SK-N-SH treated with all-trans-retinoic acid at 6 μM for 48 hours (cell line): Measurements from ENCODE around the gene DMD.

ENCODE experiments used
- ATAC-seq: fragments of 200-7000 bp; cut with Tn5 transposase; 3 replicates; pipeline ENCODE4 v1.9.1; 2020; ENCODE audit warnings: mild to moderate bottlenecking, moderate library complexity
- ARNTL ChIP-seq: fragments of 450-650 bp; formaldehyde crosslinking; IDR thresholded peaks from 2 replicates; pipeline ENCODE4 v1.5.0; 2020; ENCODE audit warnings: low read depth, mild to moderate bottlenecking, moderate library complexity, borderline replicate concordance
- CSDC2 ChIP-seq: fragments of 250-450 bp; sonication (Bioruptor Pico); IDR thresholded peaks from 2 replicates; pipeline ENCODE4 v1.5.0; 2020; ENCODE audit warnings: mild to moderate bottlenecking, moderate library complexity
- ESRRG ChIP-seq: fragments of 250-450 bp; sonication (Bioruptor Pico); IDR thresholded peaks from 2 replicates; pipeline ENCODE4 v1.6.1; 2021; ENCODE audit warnings: mild to moderate bottlenecking
- GLIS3 ChIP-seq: fragments of 250-450 bp; sonication (Bioruptor Pico); IDR thresholded peaks from 2 replicates; pipeline ENCODE4 v1.5.0; 2020; ENCODE audit warnings: mild to moderate bottlenecking, moderate library complexity
- ISL1 ChIP-seq: fragments of 250-450 bp; sonication (Bioruptor Pico); IDR thresholded peaks from 2 replicates; pipeline ENCODE4 v2.1.2; 2022; ENCODE audit warnings: mild to moderate bottlenecking, moderate library complexity
- OSR1 ChIP-seq: fragments of 250-450 bp; sonication (Bioruptor Pico); IDR thresholded peaks from 2 replicates; pipeline ENCODE4 v1.8.0; 2022; ENCODE audit warnings: moderate library complexity, mild to moderate bottlenecking, inconsistent platforms
- PPARA ChIP-seq: fragments of 250-450 bp; sonication (Bioruptor Pico); IDR thresholded peaks from 2 replicates; pipeline ENCODE4 v1.5.0; 2020; ENCODE audit warnings: mild to moderate bottlenecking, borderline replicate concordance
- RARB ChIP-seq: fragments of 250-450 bp; sonication (Bioruptor Pico); IDR thresholded peaks from 2 replicates; pipeline ENCODE4 v1.8.0; 2021; ENCODE audit warnings: mild to moderate bottlenecking, moderate library complexity
- SNAI2 ChIP-seq: fragments of 250-450 bp; sonication (Bioruptor Pico); IDR thresholded peaks from 2 replicates; pipeline ENCODE4 v1.5.0; 2020; ENCODE audit warnings: mild to moderate bottlenecking, moderate library complexity
- TCF4 ChIP-seq: fragments of 250-450 bp; sonication (Bioruptor Pico); IDR thresholded peaks from 2 replicates; pipeline ENCODE4 v1.8.0; 2021; ENCODE audit warnings: mild to moderate bottlenecking, moderate library complexity, borderline replicate concordance
- TOX ChIP-seq: fragments of 250-450 bp; sonication (Bioruptor Pico); IDR thresholded peaks from 2 replicates; pipeline ENCODE4 v1.8.0; 2021; ENCODE audit warnings: mild to moderate bottlenecking, moderate library complexity, borderline replicate concordance
- ZC3H10 ChIP-seq: fragments of 250-450 bp; sonication (Bioruptor Pico); IDR thresholded peaks from 2 replicates; pipeline ENCODE4 v1.5.1; 2021; ENCODE audit warnings: mild to moderate bottlenecking, moderate library complexity
- ZFP3 ChIP-seq: fragments of 250-450 bp; sonication (Bioruptor Pico); IDR thresholded peaks from 2 replicates; pipeline ENCODE4 v1.5.0; 2020; ENCODE audit warnings: mild to moderate bottlenecking, moderate library complexity
- ZFP30 ChIP-seq: fragments of 450-650 bp; formaldehyde crosslinking; IDR thresholded peaks from 2 replicates; pipeline ENCODE4 v1.5.0; 2022; ENCODE audit warnings: mild to moderate bottlenecking, moderate library complexity
- ZNF565 ChIP-seq: fragments of 450-650 bp; formaldehyde crosslinking; conservative IDR thresholded peaks from 2 replicates; pipeline ENCODE4 v1.5.0; 2020; ENCODE audit warnings: low read depth, mild to moderate bottlenecking, moderate library complexity
- ZNF70 ChIP-seq: fragments of 450-650 bp; formaldehyde crosslinking; IDR thresholded peaks from 2 replicates; pipeline ENCODE4 v1.5.0; 2020; ENCODE audit warnings: mild to moderate bottlenecking, moderate library complexity
- ZNF8 ChIP-seq: fragments of 450-650 bp; formaldehyde crosslinking; IDR thresholded peaks from 2 replicates; pipeline ENCODE4 v1.5.0; 2020; ENCODE audit warnings: mild to moderate bottlenecking, moderate library complexity
- TF ChIP-seq, protein P1 (sequence below): fragments of 250-450 bp; sonication (Bioruptor Pico); IDR thresholded peaks from 2 replicates; pipeline ENCODE4 v1.8.0; 2021; ENCODE audit warnings: low read depth, mild to moderate bottlenecking, moderate library complexity, borderline replicate concordance
- TF ChIP-seq, protein P2 (sequence below): fragments of 250-450 bp; sonication (Bioruptor Pico); IDR thresholded peaks from 2 replicates; pipeline ENCODE4 v1.5.1; 2020; ENCODE audit warnings: low read depth, mild to moderate bottlenecking, moderate library complexity
- TF ChIP-seq, protein P3 (sequence below): fragments of 250-450 bp; sonication (Bioruptor Pico); IDR thresholded peaks from 2 replicates; pipeline ENCODE4 v1.8.0; 2020; ENCODE audit warnings: mild to moderate bottlenecking, moderate library complexity, borderline replicate concordance
- TF ChIP-seq, protein P4 (sequence below): fragments of 250-450 bp; sonication (Bioruptor Pico); IDR thresholded peaks from 2 replicates; pipeline ENCODE4 v1.5.1; 2021; ENCODE audit warnings: mild to moderate bottlenecking, moderate library complexity

The DMD gene

DNA sequence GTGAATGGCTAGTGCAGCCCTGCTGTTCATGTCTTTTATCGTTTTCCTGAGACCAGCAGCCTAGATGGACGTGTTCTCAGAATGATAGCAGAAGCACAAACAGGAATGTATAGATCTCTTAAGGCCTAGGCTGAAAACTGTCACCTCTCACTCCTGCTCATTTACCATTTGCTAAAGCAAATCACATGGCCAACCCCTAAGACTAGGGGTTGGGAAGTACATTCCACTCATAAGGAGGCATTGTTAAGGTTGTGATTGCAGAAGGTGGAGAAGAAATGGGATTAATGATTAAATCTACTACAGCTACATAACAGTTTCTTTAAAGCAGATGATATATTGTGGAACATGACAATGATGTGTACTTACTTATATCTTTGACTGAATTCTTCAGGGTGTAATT lies 1602.7 kb downstream of the DMD start:
- TF ChIP-seq ZNF70 (CRISPR knock-in tag) (no peak), ESRRG (no peak), ZFP3 (CRISPR knock-in tag) (no peak), CSDC2 (CRISPR knock-in tag) (no peak), OSR1 (CRISPR knock-in tag) (no peak), ISL1 (no peak), ARNTL (CRISPR knock-in tag) (no peak), ZC3H10 (no peak), TCF4 (CRISPR knock-in tag) (no peak), GLIS3 (CRISPR knock-in tag) (no peak), SNAI2 (CRISPR knock-in tag) (no peak), ZFP30 (no peak), PPARA (no peak), TOX (CRISPR knock-in tag) (no peak), ZNF8 (no peak)
- TF ChIP-seq, protein P1, sequence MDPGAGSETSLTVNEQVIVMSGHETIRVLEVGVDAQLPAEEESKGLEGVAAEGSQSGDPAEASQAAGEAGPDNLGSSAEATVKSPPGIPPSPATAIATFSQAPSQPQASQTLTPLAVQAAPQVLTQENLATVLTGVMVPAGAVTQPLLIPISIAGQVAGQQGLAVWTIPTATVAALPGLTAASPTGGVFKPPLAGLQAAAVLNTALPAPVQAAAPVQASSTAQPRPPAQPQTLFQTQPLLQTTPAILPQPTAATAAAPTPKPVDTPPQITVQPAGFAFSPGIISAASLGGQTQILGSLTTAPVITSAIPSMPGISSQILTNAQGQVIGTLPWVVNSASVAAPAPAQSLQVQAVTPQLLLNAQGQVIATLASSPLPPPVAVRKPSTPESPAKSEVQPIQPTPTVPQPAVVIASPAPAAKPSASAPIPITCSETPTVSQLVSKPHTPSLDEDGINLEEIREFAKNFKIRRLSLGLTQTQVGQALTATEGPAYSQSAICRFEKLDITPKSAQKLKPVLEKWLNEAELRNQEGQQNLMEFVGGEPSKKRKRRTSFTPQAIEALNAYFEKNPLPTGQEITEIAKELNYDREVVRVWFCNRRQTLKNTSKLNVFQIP (CRISPR knock-in tag): no peak
- TF ChIP-seq, protein P2, sequence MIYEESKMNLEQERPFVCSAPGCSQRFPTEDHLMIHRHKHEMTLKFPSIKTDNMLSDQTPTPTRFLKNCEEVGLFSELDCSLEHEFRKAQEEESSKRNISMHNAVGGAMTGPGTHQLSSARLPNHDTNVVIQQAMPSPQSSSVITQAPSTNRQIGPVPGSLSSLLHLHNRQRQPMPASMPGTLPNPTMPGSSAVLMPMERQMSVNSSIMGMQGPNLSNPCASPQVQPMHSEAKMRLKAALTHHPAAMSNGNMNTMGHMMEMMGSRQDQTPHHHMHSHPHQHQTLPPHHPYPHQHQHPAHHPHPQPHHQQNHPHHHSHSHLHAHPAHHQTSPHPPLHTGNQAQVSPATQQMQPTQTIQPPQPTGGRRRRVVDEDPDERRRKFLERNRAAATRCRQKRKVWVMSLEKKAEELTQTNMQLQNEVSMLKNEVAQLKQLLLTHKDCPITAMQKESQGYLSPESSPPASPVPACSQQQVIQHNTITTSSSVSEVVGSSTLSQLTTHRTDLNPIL (CRISPR knock-in tag): no peak
- peak; percentile 18; the same call in 2 of the 3 replicates for ATAC-seq

DNA sequence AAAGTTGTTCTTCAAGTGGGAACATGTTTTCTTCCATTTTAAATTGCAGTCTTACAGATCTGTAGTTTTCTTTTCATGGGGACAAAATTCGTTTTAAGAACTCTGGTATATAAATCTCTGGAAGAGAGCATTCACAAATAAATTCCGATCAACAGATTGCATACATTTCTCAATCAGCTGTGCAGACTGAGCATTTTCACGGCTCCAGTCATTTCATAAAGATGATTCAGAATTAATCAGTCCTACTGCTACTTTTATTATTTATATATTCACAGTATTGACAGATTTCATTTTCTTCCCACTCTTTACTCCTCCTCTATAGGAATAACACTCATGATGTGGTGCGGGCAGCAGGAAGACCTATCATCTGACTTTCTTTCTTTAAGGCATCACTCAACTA lies 1604.6 kb downstream of the DMD start:
- TF ChIP-seq ZNF565: no peak
- TF ChIP-seq ZNF8: no peak
- TF ChIP-seq OSR1 (CRISPR knock-in tag): no peak
- TF ChIP-seq ARNTL (CRISPR knock-in tag): no peak
- TF ChIP-seq PPARA: no peak
- no peak for TF ChIP-seq ZFP3 (CRISPR knock-in tag)
- no peak for ATAC-seq

DNA sequence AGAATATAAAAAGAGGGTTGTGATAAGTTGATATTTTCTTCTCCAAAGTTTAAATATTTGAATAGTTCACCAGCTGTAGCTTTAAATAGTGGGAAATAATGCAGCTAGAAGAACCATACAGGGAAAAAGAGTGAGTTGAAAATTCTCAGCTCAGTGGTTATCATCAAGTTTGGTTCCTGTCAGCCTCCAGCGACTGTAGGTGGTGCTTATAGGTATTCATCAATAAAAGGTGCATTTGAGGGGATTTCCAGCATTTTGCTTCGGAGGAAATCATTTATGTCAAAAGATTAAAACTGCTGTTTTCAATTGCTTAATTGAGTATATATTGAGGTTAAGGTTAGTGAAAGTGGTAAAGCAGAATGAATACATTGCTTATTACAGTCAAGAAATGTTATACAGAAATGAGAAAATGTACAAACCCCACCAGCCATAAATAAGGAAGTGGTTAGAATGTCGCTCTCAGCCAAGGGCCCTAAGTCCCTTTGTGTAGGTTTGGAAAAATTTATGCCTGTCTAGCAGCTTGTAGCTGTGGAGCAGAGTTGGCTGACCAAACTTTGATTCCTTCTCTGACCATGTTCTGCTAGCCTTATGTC lies 1606.6 kb downstream of the DMD start:
- ATAC-seq: no peak
- no peak for TF ChIP-seq RARB (CRISPR knock-in tag)
- no peak for TF ChIP-seq CSDC2 (CRISPR knock-in tag)
- no peak for TF ChIP-seq GLIS3 (CRISPR knock-in tag)
- TF ChIP-seq ISL1: no peak
- no peak for TF ChIP-seq PPARA
- TF ChIP-seq TOX (CRISPR knock-in tag): no peak
- TF ChIP-seq, protein P3, sequence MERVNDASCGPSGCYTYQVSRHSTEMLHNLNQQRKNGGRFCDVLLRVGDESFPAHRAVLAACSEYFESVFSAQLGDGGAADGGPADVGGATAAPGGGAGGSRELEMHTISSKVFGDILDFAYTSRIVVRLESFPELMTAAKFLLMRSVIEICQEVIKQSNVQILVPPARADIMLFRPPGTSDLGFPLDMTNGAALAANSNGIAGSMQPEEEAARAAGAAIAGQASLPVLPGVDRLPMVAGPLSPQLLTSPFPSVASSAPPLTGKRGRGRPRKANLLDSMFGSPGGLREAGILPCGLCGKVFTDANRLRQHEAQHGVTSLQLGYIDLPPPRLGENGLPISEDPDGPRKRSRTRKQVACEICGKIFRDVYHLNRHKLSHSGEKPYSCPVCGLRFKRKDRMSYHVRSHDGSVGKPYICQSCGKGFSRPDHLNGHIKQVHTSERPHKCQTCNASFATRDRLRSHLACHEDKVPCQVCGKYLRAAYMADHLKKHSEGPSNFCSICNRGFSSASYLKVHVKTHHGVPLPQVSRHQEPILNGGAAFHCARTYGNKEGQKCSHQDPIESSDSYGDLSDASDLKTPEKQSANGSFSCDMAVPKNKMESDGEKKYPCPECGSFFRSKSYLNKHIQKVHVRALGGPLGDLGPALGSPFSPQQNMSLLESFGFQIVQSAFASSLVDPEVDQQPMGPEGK (CRISPR knock-in tag): no peak
- TF ChIP-seq, protein P4, sequence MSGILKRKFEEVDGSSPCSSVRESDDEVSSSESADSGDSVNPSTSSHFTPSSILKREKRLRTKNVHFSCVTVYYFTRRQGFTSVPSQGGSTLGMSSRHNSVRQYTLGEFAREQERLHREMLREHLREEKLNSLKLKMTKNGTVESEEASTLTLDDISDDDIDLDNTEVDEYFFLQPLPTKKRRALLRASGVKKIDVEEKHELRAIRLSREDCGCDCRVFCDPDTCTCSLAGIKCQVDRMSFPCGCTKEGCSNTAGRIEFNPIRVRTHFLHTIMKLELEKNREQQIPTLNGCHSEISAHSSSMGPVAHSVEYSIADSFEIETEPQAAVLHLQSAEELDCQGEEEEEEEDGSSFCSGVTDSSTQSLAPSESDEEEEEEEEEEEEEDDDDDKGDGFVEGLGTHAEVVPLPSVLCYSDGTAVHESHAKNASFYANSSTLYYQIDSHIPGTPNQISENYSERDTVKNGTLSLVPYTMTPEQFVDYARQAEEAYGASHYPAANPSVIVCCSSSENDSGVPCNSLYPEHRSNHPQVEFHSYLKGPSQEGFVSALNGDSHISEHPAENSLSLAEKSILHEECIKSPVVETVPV: no peak

DNA sequence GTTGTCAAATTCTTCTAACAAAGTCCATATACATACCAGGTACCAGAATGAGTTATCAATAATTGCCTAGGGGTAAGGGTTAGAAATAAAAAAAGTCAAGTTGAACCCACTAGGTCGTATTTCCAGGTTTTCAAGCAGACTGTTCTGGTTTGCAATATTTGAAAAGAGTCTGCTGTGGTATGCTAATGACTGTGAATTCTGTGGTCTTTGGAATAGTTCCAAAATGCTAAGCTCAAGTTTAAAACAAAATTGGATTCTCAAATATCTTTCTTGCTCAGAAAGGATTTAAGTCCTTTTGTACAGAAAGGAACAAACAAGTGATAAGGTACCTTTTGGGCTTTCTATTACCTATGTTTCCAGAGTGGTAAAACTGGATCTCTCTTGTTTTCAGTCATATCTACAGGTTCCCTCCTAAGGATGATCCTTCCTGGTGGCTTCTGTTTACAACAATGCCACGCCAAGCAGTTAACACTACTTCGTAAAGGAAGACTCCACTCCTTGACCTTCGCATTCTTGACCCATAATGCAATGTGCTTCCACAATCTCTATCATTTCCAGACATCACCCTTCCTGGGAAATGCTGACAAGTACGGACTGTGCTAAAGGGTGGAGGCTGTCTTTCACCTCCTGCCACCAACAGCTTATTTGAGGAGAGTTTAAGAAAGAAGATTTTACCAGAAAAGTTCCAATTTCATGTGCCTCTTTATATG lies 1607.8 kb downstream of the DMD start:
- TF ChIP-seq, protein P2 (CRISPR knock-in tag): no peak
- TF ChIP-seq ISL1: no peak
- no peak for TF ChIP-seq ESRRG
- no peak for TF ChIP-seq ZNF565
- no peak for TF ChIP-seq SNAI2 (CRISPR knock-in tag)
- no peak for TF ChIP-seq ARNTL (CRISPR knock-in tag)
- no peak for TF ChIP-seq OSR1 (CRISPR knock-in tag)
- TF ChIP-seq, all 23 proteins: peak for 0
- ATAC-seq: no peak
